Psoas muscle (tissue), 8 donors: Measurements from ENCODE around the gene STXBP5. TPM values are rescaled to one million over a fixed set of nuclear protein-coding genes. Genes with fewer than 3 reads are reported as not detected.

Experiments used
- ATAC-seq, 4 donors: fragments of 200-7000 bp; cut with Tn5 transposase; one replicate each; pipeline ENCODE4 v1.9.1; 2020; ENCODE audit warnings: moderate library complexity in 3 of 4, mild to moderate bottlenecking in 2 of 4
- DNase-seq, 2 donors: peaks; one replicate each; pipeline ENCODE4 v3.0.0-alpha.2; 2020
- H3K27ac ChIP-seq: fragments of 200-600 bp; one replicate; pipeline ENCODE4 v1.8.0; 2022
- H3K27me3 ChIP-seq, 3 donors: fragments of 200-600 bp in 1 of 3; one replicate each; pipeline versions ENCODE4 v1.6.1 to v1.8.0; 2013 to 2022; ENCODE audit warnings: low read length in 2 of 3, mild to moderate bottlenecking in 2 of 3, moderate library complexity in 1 of 3; ENCODE audit not compliant: insufficient read depth in 3 of 3
- H3K36me3 ChIP-seq, 2 donors: fragments of 200-600 bp in 1 of 2; one replicate each; pipeline versions ENCODE4 v1.6.1 to v1.8.0; 2013 to 2022; ENCODE audit warnings: low read depth in 1 of 2, mild to moderate bottlenecking in 1 of 2, moderate library complexity in 1 of 2; ENCODE audit not compliant: insufficient read depth in 1 of 2
- H3K4me1 ChIP-seq: fragments of 200-600 bp; one replicate; pipeline ENCODE4 v1.8.0; 2022
- H3K4me3 ChIP-seq: fragments of 200-600 bp; one replicate; pipeline ENCODE4 v1.8.0; 2022; ENCODE audit warnings: mild to moderate bottlenecking
- H3K9me3 ChIP-seq: fragments of 200-600 bp; one replicate; pipeline ENCODE4 v1.8.0; 2022
- WGBS, 3 donors: extraction: QIAGEN DNeasy Blood & Tissue Kit; methylation state at CpG; one replicate each; pipeline versions ENCODE4 v1.1.6 to v1.1.7; 2013; 5-methylcytosine and 5-hydroxymethylcytosine counted together
- intact Hi-C, 2 donors: fragments of 100-400 bp; cut with DNase I; formaldehyde crosslinking; loops; one replicate each; pipeline versions ENCODE4 v1.11.0 to v1.14.2; 2022
- polyA plus RNA-seq, 3 donors: library from polyadenylated mRNA; stranded (reverse); fragments of 200-250 nt; gene quantifications; one replicate each; pipeline ENCODE4 v1.2.3, GENCODE V29; 2013
- total RNA-seq, 4 donors: library from RNA; stranded (reverse); fragmentation: NEBNext Ultra II Directional in 2 of 4; extraction: Animal tissue kit (Norgen Biotek cat#: 25700) in 2 of 4; gene quantifications; one replicate each; pipeline versions ENCODE4 v1.2.1 to v1.2.4, GENCODE V29; 2021 to 2023
- TF ChIP-seq, protein P1 (sequence below): fragments of 200-600 bp; IDR thresholded peaks from one replicate; pipeline ENCODE4 v1.8.0; 2022; ENCODE audit warnings: antibody characterized with exemption
- donor health status: healthy with polysubstance abuse.
- donor health status: DM: no; HTN: no; CAD: no; lungs with moderate emphysema.
- donor health status: Bipolar disorder and iron deficiency.
- donor health status: healthy.
- donor health status: DM: yes; HTN: yes; CAD: no.
- donor health status: DM: no; HTN: no; CAD: no.
- donor health status: DM: no; HTN: no; CAD: no.
- donor health status: DM: yes; HTN: yes; CAD: no.

The STXBP5 gene
- total and polyA plus RNA-seq, 7 donors: 4.1 to 20.0 (median 18.7) TPM

DNA sequence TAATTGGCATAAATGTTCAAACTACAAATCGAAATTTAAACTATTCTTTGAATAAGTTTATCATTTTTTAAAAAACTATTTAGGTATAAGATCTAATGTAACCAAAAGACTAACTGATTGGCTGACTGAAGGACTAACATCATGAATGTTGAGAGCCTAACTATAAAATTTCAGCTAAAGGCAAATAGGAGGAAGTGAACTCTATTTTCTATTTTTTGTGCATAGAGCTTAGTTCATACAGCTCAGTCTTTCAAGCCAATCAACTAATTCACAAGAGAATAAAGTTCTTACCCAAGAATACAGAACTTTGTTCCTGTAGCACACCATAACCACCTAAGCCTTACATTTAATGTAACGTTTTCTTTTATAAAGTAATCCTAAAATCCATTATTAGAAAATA lies 46.3 kb upstream of the STXBP5 start:
- Histone ChIP-seq H3K4me3 (no peak overlapping the region), H3K27ac (no peak overlapping the region), H3K36me3 (no peaks in the 10 kb centered on the region), H3K9me3 (no peaks in the 10 kb centered on the region), H3K4me1 (no peaks in the 10 kb centered on the region), H3K27me3 (no peaks in the 10 kb centered on the region)
- intact Hi-C loops: no loop called here
- TF ChIP-seq, protein P1, sequence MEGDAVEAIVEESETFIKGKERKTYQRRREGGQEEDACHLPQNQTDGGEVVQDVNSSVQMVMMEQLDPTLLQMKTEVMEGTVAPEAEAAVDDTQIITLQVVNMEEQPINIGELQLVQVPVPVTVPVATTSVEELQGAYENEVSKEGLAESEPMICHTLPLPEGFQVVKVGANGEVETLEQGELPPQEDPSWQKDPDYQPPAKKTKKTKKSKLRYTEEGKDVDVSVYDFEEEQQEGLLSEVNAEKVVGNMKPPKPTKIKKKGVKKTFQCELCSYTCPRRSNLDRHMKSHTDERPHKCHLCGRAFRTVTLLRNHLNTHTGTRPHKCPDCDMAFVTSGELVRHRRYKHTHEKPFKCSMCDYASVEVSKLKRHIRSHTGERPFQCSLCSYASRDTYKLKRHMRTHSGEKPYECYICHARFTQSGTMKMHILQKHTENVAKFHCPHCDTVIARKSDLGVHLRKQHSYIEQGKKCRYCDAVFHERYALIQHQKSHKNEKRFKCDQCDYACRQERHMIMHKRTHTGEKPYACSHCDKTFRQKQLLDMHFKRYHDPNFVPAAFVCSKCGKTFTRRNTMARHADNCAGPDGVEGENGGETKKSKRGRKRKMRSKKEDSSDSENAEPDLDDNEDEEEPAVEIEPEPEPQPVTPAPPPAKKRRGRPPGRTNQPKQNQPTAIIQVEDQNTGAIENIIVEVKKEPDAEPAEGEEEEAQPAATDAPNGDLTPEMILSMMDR: no peak
- 69 to 74% (median 72%) methylated on average over 2 of the region's 2 CpGs for WGBS, 3 donors
- DNase-seq (no peak), ATAC-seq (no peak)

DNA sequence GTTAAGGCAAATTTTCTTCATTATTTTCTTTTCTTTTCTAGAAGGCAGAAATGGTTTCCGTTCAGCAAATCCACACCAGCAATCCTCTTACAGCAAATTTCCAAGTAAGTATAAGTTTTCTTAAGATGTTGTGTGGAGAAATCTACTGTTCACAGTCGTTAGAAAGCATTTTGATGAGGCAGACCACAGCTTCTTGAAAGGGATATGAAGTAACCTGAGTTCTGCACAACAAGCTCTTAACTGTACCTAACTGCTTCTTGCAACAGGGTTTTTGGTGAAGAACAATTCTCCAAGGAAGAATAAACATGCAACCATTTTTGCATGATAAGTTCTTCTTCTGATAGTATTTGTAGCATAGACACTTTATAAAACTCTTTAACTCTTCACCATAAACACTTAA lies 45.3 kb upstream of the STXBP5 start:
- Histone ChIP-seq H3K36me3 (no peaks in the 10 kb centered on the region), H3K9me3 (no peaks in the 10 kb centered on the region), H3K4me1 (no peaks in the 10 kb centered on the region), H3K27ac (no peak overlapping the region), H3K27me3 (no peaks in the 10 kb centered on the region), H3K4me3 (no peak overlapping the region)
- no peak for DNase-seq
- 55 to 58% (median 57%) methylated on average over 2 of the region's 2 CpGs for WGBS, 3 donors
- TF ChIP-seq, protein P1: no peak
- ATAC-seq: no peak
- intact Hi-C loops: no loop called here

DNA sequence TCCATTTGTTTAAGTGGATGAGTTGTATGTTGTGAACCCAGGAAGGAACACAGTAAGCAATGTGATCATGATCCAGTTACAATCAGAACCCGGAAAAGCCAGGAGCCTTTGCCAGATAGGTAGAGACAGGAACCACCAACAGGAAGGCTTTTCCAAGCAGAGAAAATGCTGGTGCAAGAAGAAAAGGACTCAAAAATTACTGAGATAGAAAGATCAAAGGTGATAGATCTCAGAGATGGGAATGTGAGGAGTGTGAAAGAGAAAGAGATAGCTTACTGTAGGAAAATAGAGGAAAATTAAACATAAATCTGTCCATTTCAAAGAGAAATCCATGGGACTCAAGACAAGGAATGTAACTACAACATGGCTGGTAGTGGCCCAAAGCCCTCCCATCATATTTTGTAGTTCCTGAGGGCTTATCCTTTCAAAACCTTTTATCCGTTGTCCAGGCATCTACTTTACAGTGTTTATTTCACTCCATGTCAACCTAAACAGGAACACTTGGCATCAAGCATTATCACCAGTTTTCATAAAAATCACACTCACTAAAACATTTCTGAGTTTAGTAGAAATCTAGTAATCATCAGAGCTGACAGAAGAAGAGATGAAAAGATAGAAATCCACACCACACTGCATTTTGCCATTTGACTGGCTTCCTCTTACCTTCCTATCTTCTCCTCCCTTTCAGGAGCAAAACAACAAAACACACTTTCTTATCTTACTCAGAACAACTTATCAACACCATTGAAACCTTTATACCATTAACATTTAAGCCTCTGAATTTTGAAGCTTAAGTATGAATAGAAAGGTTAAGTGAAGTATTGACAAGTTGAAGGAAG lies 44.5 kb upstream of the STXBP5 start:
- no peaks in the 10 kb centered on the region for H3K27me3 ChIP-seq
- no peaks in the 10 kb centered on the region for H3K4me1 ChIP-seq
- TF ChIP-seq, protein P1: no peak
- H3K36me3 ChIP-seq: no peaks in the 10 kb centered on the region
- H3K4me3 ChIP-seq: no peak overlapping the region
- H3K27ac ChIP-seq: no peak overlapping the region
- DNase-seq: no peak
- ATAC-seq: no peak
- no peaks in the 10 kb centered on the region for H3K9me3 ChIP-seq
- 58 to 84% (median 71%) methylated on average over 2 of the region's 2 CpGs for WGBS, 3 donors
- intact Hi-C loops: no loop called here

DNA sequence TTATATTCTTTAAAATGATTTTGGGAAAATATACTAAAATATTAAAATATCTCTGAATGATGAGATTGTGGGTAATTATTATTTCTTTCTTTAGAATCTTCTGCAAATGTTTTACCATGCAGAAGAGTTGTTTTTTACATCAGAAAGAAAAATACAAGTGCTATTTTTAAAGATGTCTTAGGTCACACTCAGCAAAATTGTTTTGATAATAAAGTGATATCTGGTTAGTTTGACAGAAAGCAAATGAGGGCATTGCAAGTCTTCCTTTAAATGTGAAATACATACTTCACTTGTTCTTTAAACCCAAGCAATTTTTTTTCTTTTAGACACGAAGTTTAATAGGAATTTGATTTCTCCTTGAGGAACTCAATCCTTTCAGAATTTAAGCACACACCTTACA lies 43.6 kb upstream of the STXBP5 start:
- H3K27ac ChIP-seq: no peak overlapping the region
- no peaks in the 10 kb centered on the region for H3K9me3 ChIP-seq
- H3K4me3 ChIP-seq: no peak overlapping the region
- 61 to 69% (median 66%) methylated on average over 1 of the region's 1 CpG for WGBS, 3 donors
- intact Hi-C loops: no loop called here
- DNase-seq (no peak), ATAC-seq (no peak)
- H3K4me1 ChIP-seq: no peaks in the 10 kb centered on the region
- TF ChIP-seq, protein P1: no peak
- no peaks in the 10 kb centered on the region for H3K36me3 ChIP-seq
- no peaks in the 10 kb centered on the region for H3K27me3 ChIP-seq
